T-cell (primary cell): ENCODE measurements around the gene UROS. TPM values are rescaled to one million over a fixed set of nuclear protein-coding genes. Genes with fewer than 3 reads are reported as not detected.

Source experiments
- ATAC-seq, 4 experiments: fragments of 200-7000 bp in 3 of 4; fragments of 150-1000 bp in 1 of 4; cut with Tn5 transposase; replicated peaks in 1 of 4; 1 replicate in 3 of 4; 2 replicates in 1 of 4; pipeline ENCODE4 v1.10.0; 2021; ENCODE audit warnings: moderate library complexity in 3 of 4, mild to moderate bottlenecking in 2 of 4, moderate number of reproducible peaks in 1 of 4
- CTCF ChIA-PET, 2 donors: fragments of 300-600 bp; sonication (Branson Sonifier 250); formaldehyde crosslinking; loops; one replicate each; lab custom pipeline; 2022; ENCODE audit warnings: antibody characterized with exemption in 2 of 2; lab: Charles Lee
- POLR2A ChIA-PET, 2 donors: fragments of 300-600 bp; sonication (Branson Sonifier 250); formaldehyde crosslinking; loops; one replicate each; lab custom pipeline; 2022; ENCODE audit warnings: antibody characterized with exemption in 2 of 2; lab: Charles Lee
- DNase-seq, 35 experiments: peaks; one replicate each; pipeline versions ENCODE4 v3.0.0 to v3.0.0-alpha.2; 2013 to 2023
- H3K27ac ChIP-seq: one replicate; pipeline ENCODE4 v1.5.1; 2013; ENCODE audit warnings: low read length
- H3K27me3 ChIP-seq, 2 experiments: replicated peaks in 1 of 2; 1 replicate in 1 of 2; 2 replicates in 1 of 2; pipeline versions ENCODE4 v1.6.1 to v1.7.0; 2013; ENCODE audit warnings: low read length in 1 of 2, mixed read lengths in 1 of 2; ENCODE audit not compliant: control insufficient read depth in 2 of 2, insufficient read depth in 2 of 2; ENCODE audit errors: extremely low read depth in 1 of 2
- H3K36me3 ChIP-seq, 2 donors: 1 replicate in 1 of 2; 2 replicates in 1 of 2; pipeline versions ENCODE4 v1.6.1 to v1.7.0; 2013; ENCODE audit warnings: low read length in 1 of 2; ENCODE audit not compliant: control insufficient read depth in 2 of 2, insufficient read depth in 1 of 2; ENCODE audit errors: extremely low read depth in 1 of 2
- H3K4me1 ChIP-seq, 2 experiments: 1 replicate in 1 of 2; 2 replicates in 1 of 2; pipeline versions ENCODE4 v1.6.1 to v1.7.0; 2013; ENCODE audit warnings: low read length in 2 of 2, mixed read lengths in 1 of 2; ENCODE audit not compliant: insufficient read depth in 2 of 2, control insufficient read depth in 1 of 2; ENCODE audit errors: extremely low read depth in 1 of 2
- H3K4me3 ChIP-seq, 2 donors: 1 replicate in 1 of 2; 2 replicates in 1 of 2; pipeline versions ENCODE4 v1.5.1 to v1.7.0; 2013; ENCODE audit warnings: mild to moderate bottlenecking in 2 of 2, low read length in 1 of 2, moderate library complexity in 1 of 2; ENCODE audit not compliant: control insufficient read depth in 1 of 2; ENCODE audit errors: extremely low read depth in 1 of 2
- H3K9me3 ChIP-seq: 2 replicates; pipeline ENCODE4 v1.7.0; 2013
- H3K27ac Mint-ChIP-seq, 2 donors: one replicate each; pipeline ENCODE4 v1.8.0; 2020 to 2021; ENCODE audit warnings: mild to moderate bottlenecking in 2 of 2, mixed read lengths in 2 of 2
- H3K27me3 Mint-ChIP-seq, 2 donors: one replicate each; pipeline ENCODE4 v1.8.0; 2021 to 2022; ENCODE audit warnings: mixed read lengths in 2 of 2
- H3K36me3 Mint-ChIP-seq: one replicate; pipeline ENCODE4 v1.8.0; 2021; ENCODE audit warnings: mixed read lengths
- H3K4me1 Mint-ChIP-seq, 3 donors: one replicate each; pipeline ENCODE4 v1.8.0; 2020 to 2022; ENCODE audit warnings: mixed read lengths in 3 of 3, mild to moderate bottlenecking in 1 of 3
- H3K4me3 Mint-ChIP-seq, 3 donors: one replicate each; pipeline ENCODE4 v1.8.0; 2020 to 2022; ENCODE audit warnings: mild to moderate bottlenecking in 3 of 3, mixed read lengths in 3 of 3, moderate library complexity in 3 of 3
- H3K9me3 Mint-ChIP-seq, 3 donors: one replicate each; pipeline ENCODE4 v1.8.0; 2020 to 2022; ENCODE audit warnings: mixed read lengths in 3 of 3
- WGBS: methylation state at CpG from one replicate; pipeline ENCODE4 v1.1.5; 2013; ENCODE audit warnings: missing lambda C conversion rate; ENCODE audit not compliant: insufficient coverage; 5-methylcytosine and 5-hydroxymethylcytosine counted together
- total RNA-seq, 35 experiments: library from RNA in 6 of 35; stranded (reverse) in 6 of 35; fragments of 120-200 nt in 1 of 35; gene quantifications; one replicate each; pipeline versions ENCODE4 v1.2.1 to v1.2.4 and lab custom pipeline; 2013 to 2026

The UROS gene
- total RNA-seq, 5 donors from 2014 or later (not counting 1 experiment from before 2014, with no cell fraction given) = 28.9 to 39.2 (median 35.5) TPM

GRCh38 chr10:125811251-125811650 lies 11.8 kb downstream of the UROS start:
- peaks cover 71% of the 10 kb centered on the region for H3K36me3 Mint-ChIP-seq
- Histone ChIP-seq H3K27me3 (no peaks in the 10 kb centered on the region), H3K36me3 (peaks cover 17 to 69% of the 10 kb centered on the region in 2 donors), H3K4me3 (no peak overlapping the region), H3K27ac (no peak overlapping the region), H3K9me3 (no peaks in the 10 kb centered on the region), H3K4me1 (no peaks in the 10 kb centered on the region)
- H3K4me3 Mint-ChIP-seq = no peak overlapping the region
- H3K9me3 Mint-ChIP-seq = no peaks in the 10 kb centered on the region
- H3K27ac Mint-ChIP-seq = no peak overlapping the region
- no peak for DNase-seq
- H3K4me1 Mint-ChIP-seq = no peaks in the 10 kb centered on the region
- ChIA-PET CTCF (no interaction called here), POLR2A (no interaction called here)
- no peaks in the 10 kb centered on the region for H3K27me3 Mint-ChIP-seq
- no CpG with 5 or more reads among the region's 1 CpG for WGBS
- no peak for ATAC-seq

GRCh38 chr10:125808047-125808446 lies 15.0 kb downstream of the UROS start:
- WGBS = no CpG with 5 or more reads among the region's 1 CpG
- no peak for ATAC-seq
- CTCF ChIA-PET = interaction anchor here in 1 of 2 donors (0.8 to 1.1 kb wide), 2 partner anchors 10 to 14 kb away, joined by 3 to 4 read pairs; no protein-coding TSS in a partner anchor

GRCh38 chr10:125802739-125803138 lies 20.3 kb downstream of the UROS start:
- peaks cover 20 to 54% of the 10 kb centered on the region in 2 donors for H3K36me3 ChIP-seq
- no peaks in the 10 kb centered on the region for H3K9me3 Mint-ChIP-seq
- H3K4me3 Mint-ChIP-seq = no peak overlapping the region
- CTCF ChIA-PET = no interaction called here
- H3K9me3 ChIP-seq = no peaks in the 10 kb centered on the region
- H3K4me1 ChIP-seq = no peaks in the 10 kb centered on the region
- WGBS = 93% methylated on average over 4 of the region's 7 CpGs
- no peak for ATAC-seq
- DNase-seq = no peak
- no peak overlapping the region for H3K27ac Mint-ChIP-seq
- POLR2A ChIA-PET = no interaction called here
- H3K4me3 ChIP-seq = no peak overlapping the region
- H3K4me1 Mint-ChIP-seq = no peaks in the 10 kb centered on the region
- H3K27ac ChIP-seq = no peak overlapping the region
- peaks cover 53% of the 10 kb centered on the region for H3K36me3 Mint-ChIP-seq
- no peaks in the 10 kb centered on the region for H3K27me3 ChIP-seq
- H3K27me3 Mint-ChIP-seq = no peaks in the 10 kb centered on the region

More at GRCh38 chr10:125808047-125808446, 15.0 kb downstream of the UROS start:
- no peak for DNase-seq
- Histone ChIP-seq H3K27me3 (no peaks in the 10 kb centered on the region), H3K27ac (no peak overlapping the region), H3K9me3 (no peaks in the 10 kb centered on the region), H3K36me3 (peaks cover 31 to 61% of the 10 kb centered on the region in 2 donors), H3K4me1 (no peaks in the 10 kb centered on the region), H3K4me3 (no peak overlapping the region)
- no peaks in the 10 kb centered on the region for H3K9me3 Mint-ChIP-seq
- no peaks in the 10 kb centered on the region for H3K27me3 Mint-ChIP-seq
- no peaks in the 10 kb centered on the region for H3K4me1 Mint-ChIP-seq
- peaks cover 63% of the 10 kb centered on the region for H3K36me3 Mint-ChIP-seq
- H3K4me3 Mint-ChIP-seq = no peak overlapping the region
- no peak overlapping the region for H3K27ac Mint-ChIP-seq
- POLR2A ChIA-PET = no interaction called here

- no peak for ATAC-seq
- peaks cover 15 to 52% of the 10 kb centered on the region in 2 donors for H3K36me3 ChIP-seq
- CTCF ChIA-PET = interaction anchor here (0.5 to 1.0 kb wide), 3 partner anchors 17 to 244 kb away, joined by 3 to 5 read pairs (median 3); no protein-coding TSS in a partner anchor
Measured at GRCh38 chr10:125802131-125802530, 20.9 kb downstream of the UROS start.

GRCh38 chr10:125801574-125801973 lies 21.5 kb downstream of the UROS start:
- Mint-ChIP-seq H3K36me3 (peaks cover 49% of the 10 kb centered on the region), H3K9me3 (no peaks in the 10 kb centered on the region), H3K27ac (no peak overlapping the region), H3K4me1 (no peaks in the 10 kb centered on the region), H3K4me3 (no peak overlapping the region), H3K27me3 (no peaks in the 10 kb centered on the region)
- POLR2A ChIA-PET = no interaction called here
- Histone ChIP-seq H3K27ac (no peak overlapping the region), H3K4me3 (no peak overlapping the region), H3K36me3 (peaks cover 15 to 46% of the 10 kb centered on the region in 2 donors), H3K27me3 (no peaks in the 10 kb centered on the region), H3K4me1 (no peaks in the 10 kb centered on the region), H3K9me3 (no peaks in the 10 kb centered on the region)
- no peak for ATAC-seq
- WGBS = no CpG with 5 or more reads among the region's 1 CpG
- CTCF ChIA-PET = interaction anchor here in 1 of 2 donors (0.7 to 1.0 kb wide), 2 partner anchors 18 to 244 kb away, joined by 3 read pairs; no protein-coding TSS in a partner anchor
- no peak for DNase-seq

More at GRCh38 chr10:125802131-125802530, 20.9 kb downstream of the UROS start:
- Mint-ChIP-seq H3K4me3 (no peak overlapping the region), H3K9me3 (no peaks in the 10 kb centered on the region), H3K4me1 (no peaks in the 10 kb centered on the region), H3K27me3 (no peaks in the 10 kb centered on the region), H3K27ac (no peak overlapping the region), H3K36me3 (peaks cover 51% of the 10 kb centered on the region)
- H3K27me3 ChIP-seq = no peaks in the 10 kb centered on the region
- 88% methylated on average over 5 of the region's 5 CpGs for WGBS
- POLR2A ChIA-PET = no interaction called here
- no peak for DNase-seq
- H3K9me3 ChIP-seq = no peaks in the 10 kb centered on the region
- no peak overlapping the region for H3K4me3 ChIP-seq
- H3K27ac ChIP-seq = no peak overlapping the region
- no peaks in the 10 kb centered on the region for H3K4me1 ChIP-seq

GRCh38 chr10:125799451-125800182 lies 23.4 kb downstream of the UROS start:
- Mint-ChIP-seq H3K9me3 (no peaks in the 10 kb centered on the region), H3K4me1 (no peaks in the 10 kb centered on the region), H3K27ac (no peak overlapping the region), H3K27me3 (no peaks in the 10 kb centered on the region), H3K4me3 (no peak overlapping the region), H3K36me3 (peaks cover 40% of the 10 kb centered on the region)
- ATAC-seq (no peak), DNase-seq (no peak)
- H3K4me3 ChIP-seq = no peak overlapping the region
- H3K9me3 ChIP-seq = no peaks in the 10 kb centered on the region
- no peak overlapping the region for H3K27ac ChIP-seq
- 100% methylated on average over 5 of the region's 8 CpGs for WGBS
- ChIA-PET POLR2A (no interaction called here), CTCF (interaction anchor here in 1 of 2 donors (0.6 kb wide), 1 partner anchor 11 kb away, joined by 4 read pairs; no protein-coding TSS in a partner anchor)
- peaks cover under 1 to 40% of the 10 kb centered on the region in 2 donors for H3K36me3 ChIP-seq
- H3K27me3 ChIP-seq = no peaks in the 10 kb centered on the region
- no peaks in the 10 kb centered on the region for H3K4me1 ChIP-seq
